Measurements from ENCODE around the gene PPP2R2C. TPM values are rescaled to one million over a fixed set of nuclear protein-coding genes. Genes with fewer than 3 reads are reported as not detected.

PPP2R2C gene
- total and polyA plus RNA-seq, 10 of the 15 experiments (the other 5 are each of a cell fraction or from before 2014, with no cell fraction given), result 0.13 to 0.15 TPM; not detected in 8

DNA sequence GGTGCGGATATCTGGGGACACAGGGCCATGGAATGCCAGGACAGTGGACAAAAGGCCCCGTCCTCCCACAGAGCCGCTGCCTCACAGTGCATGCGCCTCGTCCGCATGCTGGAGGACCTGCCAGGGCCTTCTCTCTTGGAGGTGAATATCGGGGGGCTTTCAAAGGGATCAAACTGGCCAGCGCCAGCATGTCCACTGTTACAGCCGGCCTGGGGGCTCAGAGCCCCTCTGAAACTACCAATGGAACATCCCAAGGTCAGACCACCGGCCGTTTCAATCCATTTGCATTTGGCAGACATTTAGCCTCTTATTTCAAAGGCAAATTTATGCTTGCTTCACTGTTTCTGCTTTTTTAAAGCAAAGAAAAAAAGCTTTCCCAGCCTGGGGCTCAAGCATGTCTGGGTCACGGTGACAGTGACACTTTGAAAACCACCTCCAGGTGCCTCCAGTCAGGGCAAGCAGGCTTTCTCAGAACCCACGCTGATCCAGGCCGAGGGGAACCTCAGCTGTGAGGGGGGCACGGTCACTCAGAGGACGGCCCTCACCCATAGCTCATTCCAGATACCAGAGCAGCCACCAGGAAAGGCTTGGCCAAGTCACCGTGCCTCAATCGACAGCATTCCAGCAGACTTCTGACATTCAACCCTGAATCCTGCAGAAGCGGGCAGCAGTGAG, 57.2 kb downstream of the PPP2R2C start:
- H3K9ac ChIP-seq (ENCODE audit: control insufficient read depth, insufficient read depth, low read length), result no peak overlapping the region
- H3K4me2 ChIP-seq (ENCODE audit: control insufficient read depth, insufficient read depth), result no peak overlapping the region
- no peak overlapping the region for H3K4me3 ChIP-seq
- no peaks in the 10 kb centered on the region for H3K79me2 ChIP-seq (ENCODE audit: control insufficient read depth, insufficient read depth, low read length)
- no peaks in the 10 kb centered on the region; the same call in 2 of the 3 replicates for H3K9me3 ChIP-seq (replicated peaks; ENCODE audit: control insufficient read depth, insufficient read depth, low read length)
- DNase-seq (ENCODE audit: low read depth, low spot score), result no peak
- H2AFZ ChIP-seq (ENCODE audit: control insufficient read depth, low read depth, low read length), result no peak overlapping the region
- ChIA-PET CTCF (interaction anchor here (1.2 kb wide), 1 partner anchor 158 kb away, joined by 3 read pairs; no protein-coding TSS in a partner anchor), POLR2A (no interaction called here), SMC1A (ENCODE audit: uncharacterized antibody, unreplicated experiment) (no interaction called here), RAD21 (ENCODE audit: unreplicated experiment) (no interaction called here)
- in situ Hi-C loops (cut with MboI), result no loop called here
- 20% methylated on average over 19 of the region's 19 CpGs for WGBS (ENCODE audit: insufficient coverage, insufficient replicate concordance, low lambda C conversion rate, missing lambda C conversion rate)
- no peak for FAIRE-seq
- no peaks in the 10 kb centered on the region; a peak in 2 of 4 replicates for H3K27me3 ChIP-seq (replicated peaks in 1 of 2; ENCODE audit: control insufficient read depth in 2 of 2, insufficient read depth in 2 of 2, low read length in 1 of 2)
- intact Hi-C loops (cut with micrococcal nuclease; ENCODE audit: unreplicated experiment), result no loop called here
- no peak for ATAC-seq
- H4K20me1 ChIP-seq (ENCODE audit: control insufficient read depth, insufficient read depth), result no peaks in the 10 kb centered on the region
- H3K36me3 ChIP-seq (ENCODE audit: control insufficient read depth in 2 of 2, insufficient read depth in 2 of 2, low read length in 1 of 2), result no peaks in the 10 kb centered on the region
- H3K4me1 ChIP-seq (ENCODE audit: control insufficient read depth, insufficient read depth, low read length), result no peaks in the 10 kb centered on the region
- H3K27ac ChIP-seq (ENCODE audit: control insufficient read depth, insufficient read depth), result no peak overlapping the region
- BruUV-seq (replicated peaks), result no TSS peak
- no peak for TF ChIP-seq SPI1 (IDR thresholded peaks at IDR 0.05; ENCODE audit: borderline replicate concordance, insufficient read depth, low read depth, low read length)
- TF ChIP-seq CBFB (IDR thresholded peaks at IDR 0.05; ENCODE audit: low read depth), result no peak
- no peak for TF ChIP-seq ZNF384 (IDR thresholded peaks at IDR 0.05; ENCODE audit: borderline replicate concordance, low read depth, low read length)
- TF ChIP-seq ZNF207 (IDR thresholded peaks at IDR 0.05; ENCODE audit: borderline replicate concordance), result no peak
- no peak for TF ChIP-seq PBX3 (IDR thresholded peaks at IDR 0.05; ENCODE audit: insufficient replicate concordance, low read depth, low read length)
- TF ChIP-seq TBL1XR1 (IDR thresholded peaks at IDR 0.05; ENCODE audit: low read depth, low read length), result no peak
- TF ChIP-seq SUZ12 (IDR thresholded peaks at IDR 0.05; ENCODE audit: unreplicated experiment), result no peak
- TF ChIP-seq MYC (IDR thresholded peaks at IDR 0.05; ENCODE audit: insufficient read depth, insufficient read length, insufficient replicate concordance, low read length, severe bottlenecking), result no peak
- TF ChIP-seq, protein P1, sequence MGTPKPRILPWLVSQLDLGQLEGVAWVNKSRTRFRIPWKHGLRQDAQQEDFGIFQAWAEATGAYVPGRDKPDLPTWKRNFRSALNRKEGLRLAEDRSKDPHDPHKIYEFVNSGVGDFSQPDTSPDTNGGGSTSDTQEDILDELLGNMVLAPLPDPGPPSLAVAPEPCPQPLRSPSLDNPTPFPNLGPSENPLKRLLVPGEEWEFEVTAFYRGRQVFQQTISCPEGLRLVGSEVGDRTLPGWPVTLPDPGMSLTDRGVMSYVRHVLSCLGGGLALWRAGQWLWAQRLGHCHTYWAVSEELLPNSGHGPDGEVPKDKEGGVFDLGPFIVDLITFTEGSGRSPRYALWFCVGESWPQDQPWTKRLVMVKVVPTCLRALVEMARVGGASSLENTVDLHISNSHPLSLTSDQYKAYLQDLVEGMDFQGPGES (IDR thresholded peaks at IDR 0.05), result no peak
- TF ChIP-seq BCLAF1 (IDR thresholded peaks at IDR 0.05), result no peak
- no peak for TF ChIP-seq SP1 (IDR thresholded peaks at IDR 0.05; ENCODE audit: low read depth, low read length)
- no peak for TF ChIP-seq MLLT1 (IDR thresholded peaks at IDR 0.05)
- TF ChIP-seq CHD4 (IDR thresholded peaks at IDR 0.05), result no peak

Data from GM12878 (cell line).